Measurements from ENCODE around the gene CPNE5.

DNA sequence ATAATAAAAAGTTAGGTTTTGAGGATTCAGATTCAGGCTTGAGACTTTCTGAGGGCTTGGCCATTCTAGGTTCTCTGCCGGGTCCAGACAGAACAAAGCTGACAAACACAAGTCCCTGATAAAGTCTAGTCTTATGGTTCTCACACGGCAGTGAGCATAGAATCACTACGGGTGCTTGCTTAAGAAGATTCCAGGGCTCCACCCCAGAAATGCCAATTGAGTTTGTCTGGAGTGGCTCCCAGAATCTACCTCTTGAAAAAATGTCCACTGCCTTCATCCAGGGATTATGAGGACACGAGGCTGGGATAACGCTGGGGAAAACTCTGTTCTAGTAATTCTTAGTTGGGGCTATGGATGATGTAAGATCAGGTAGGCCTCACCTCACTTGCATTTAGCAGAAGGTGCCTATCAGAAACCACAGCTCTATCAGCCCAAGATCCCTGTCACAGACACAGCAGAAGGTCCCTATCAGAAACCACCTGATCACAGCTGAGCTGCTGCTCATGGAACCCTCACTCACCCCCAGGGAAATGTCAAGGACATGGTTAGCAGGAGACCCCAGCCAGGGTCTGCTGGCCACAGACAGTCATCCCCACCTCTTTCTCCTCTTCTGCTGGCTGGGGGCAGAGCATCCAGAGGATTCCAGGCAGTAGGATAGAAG is 89.3 kb downstream of the CPNE5 start:
- TF ChIP-seq, protein P1, sequence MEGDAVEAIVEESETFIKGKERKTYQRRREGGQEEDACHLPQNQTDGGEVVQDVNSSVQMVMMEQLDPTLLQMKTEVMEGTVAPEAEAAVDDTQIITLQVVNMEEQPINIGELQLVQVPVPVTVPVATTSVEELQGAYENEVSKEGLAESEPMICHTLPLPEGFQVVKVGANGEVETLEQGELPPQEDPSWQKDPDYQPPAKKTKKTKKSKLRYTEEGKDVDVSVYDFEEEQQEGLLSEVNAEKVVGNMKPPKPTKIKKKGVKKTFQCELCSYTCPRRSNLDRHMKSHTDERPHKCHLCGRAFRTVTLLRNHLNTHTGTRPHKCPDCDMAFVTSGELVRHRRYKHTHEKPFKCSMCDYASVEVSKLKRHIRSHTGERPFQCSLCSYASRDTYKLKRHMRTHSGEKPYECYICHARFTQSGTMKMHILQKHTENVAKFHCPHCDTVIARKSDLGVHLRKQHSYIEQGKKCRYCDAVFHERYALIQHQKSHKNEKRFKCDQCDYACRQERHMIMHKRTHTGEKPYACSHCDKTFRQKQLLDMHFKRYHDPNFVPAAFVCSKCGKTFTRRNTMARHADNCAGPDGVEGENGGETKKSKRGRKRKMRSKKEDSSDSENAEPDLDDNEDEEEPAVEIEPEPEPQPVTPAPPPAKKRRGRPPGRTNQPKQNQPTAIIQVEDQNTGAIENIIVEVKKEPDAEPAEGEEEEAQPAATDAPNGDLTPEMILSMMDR (IDR thresholded peaks at IDR 0.05 in 8 of 11, conservative IDR thresholded peaks at IDR 0.05 in 3 of 11) = no peak
- no peak for TF ChIP-seq POLR2AphosphoS5 (IDR thresholded peaks at IDR 0.05)

All from spleen (tissue), 7 donors.